GM19438 (cell line): ENCODE results near the gene AADACL3.
"Not testable (repeated sequence)": the region's sequence is repeated elsewhere in the genome, so short reads cannot be mapped to it uniquely, and the experiment has no call there.

Experiments used
- ATAC-seq: cut with Tn5 transposase; IDR thresholded peaks from one replicate; pipeline ENCODE4 v1.9.1; 2021; ENCODE audit warnings: low read depth; ENCODE audit not compliant: unreplicated experiment

AADACL3 gene

GRCh38 chr1:12713651-12714050 lies 2.3 kb upstream of the AADACL3 start:
- ATAC-seq: not testable (repeated sequence)

GRCh38 chr1:12714710-12715475 lies 1.0 kb upstream of the AADACL3 start:
- ATAC-seq: no peak

GRCh38 chr1:12717301-12717838 lies 1.5 kb downstream of the AADACL3 start:
- no peak for ATAC-seq

- no peak for ATAC-seq
Observed at GRCh38 chr1:12722626-12723025, 6.7 kb downstream of the AADACL3 start.

- ATAC-seq: no peak
Observed at GRCh38 chr1:12728391-12728790, 12.5 kb downstream of the AADACL3 start.

- no peak for ATAC-seq
Observed at GRCh38 chr1:12730156-12730555, 14.2 kb downstream of the AADACL3 start.

GRCh38 chr1:12731084-12731483 lies 15.2 kb downstream of the AADACL3 start:
- not testable (repeated sequence) for ATAC-seq

- ATAC-seq: no peak
Observed at GRCh38 chr1:12734651-12735050, 18.7 kb downstream of the AADACL3 start.

- no peak for ATAC-seq
Observed at GRCh38 chr1:12738934-12739333, 23.0 kb downstream of the AADACL3 start.

- no peak for ATAC-seq
Observed at GRCh38 chr1:12739613-12740012, 23.7 kb downstream of the AADACL3 start.

GRCh38 chr1:12741946-12742345 lies 26.0 kb downstream of the AADACL3 start:
- ATAC-seq: no peak

GRCh38 chr1:12745126-12745991 lies 29.4 kb downstream of the AADACL3 start:
- no peak for ATAC-seq

GRCh38 chr1:12745992-12746323 lies 30.0 kb downstream of the AADACL3 start, which contains the start of gene CFAP107:
CFAP107 (plus strand) TSS chr1:12746200; CDS start chr1:12746431, 231 bp downstream.
- no peak for ATAC-seq

GRCh38 chr1:12748778-12749355 lies 33.0 kb downstream of the AADACL3 start:
- no peak for ATAC-seq

GRCh38 chr1:12754738-12755137 lies 38.8 kb downstream of the AADACL3 start:
- no peak for ATAC-seq

- no peak for ATAC-seq
Observed at GRCh38 chr1:12756273-12756672, 40.4 kb downstream of the AADACL3 start.

GRCh38 chr1:12756768-12757413 lies 41.0 kb downstream of the AADACL3 start:
- ATAC-seq: no peak

GRCh38 chr1:12757836-12758235 lies 41.9 kb downstream of the AADACL3 start:
- ATAC-seq: no peak

- ATAC-seq: no peak
Observed at GRCh38 chr1:12760256-12760795, 44.4 kb downstream of the AADACL3 start.

- ATAC-seq: no peak
Observed at GRCh38 chr1:12761781-12762180, 45.9 kb downstream of the AADACL3 start.
